NCI-H2196 treated with DMSO at 0.1 percent for 48 hours (cell line): ENCODE measurements around the gene PIGK.

ENCODE experiments used
- DNase-seq: peaks from one replicate; lab custom pipeline; 2025; ENCODE audit not compliant: unreplicated experiment; lab: John Stamatoyannopoulos, UW

Gene PIGK

DNA sequence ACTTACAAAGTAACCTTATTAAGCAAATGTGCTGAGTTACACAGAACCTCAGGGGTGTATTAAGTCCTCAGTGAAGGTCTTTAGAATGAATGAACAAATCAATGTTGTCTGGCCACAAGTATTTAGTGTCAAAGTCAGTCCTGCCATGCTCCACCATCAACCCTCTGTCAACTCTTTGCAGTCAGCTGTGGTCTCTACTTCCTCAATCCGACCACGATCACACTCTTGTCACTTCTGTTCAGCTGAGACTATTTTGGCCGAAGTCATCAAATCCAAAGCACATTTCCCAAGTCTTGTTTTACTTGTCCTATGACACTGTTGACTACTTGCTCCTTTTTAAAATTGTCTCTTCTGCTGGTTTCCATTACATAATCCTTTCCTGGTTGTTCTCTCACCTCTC is 178.4 kb downstream of the PIGK start:
- DNase-seq: no peak

DNA sequence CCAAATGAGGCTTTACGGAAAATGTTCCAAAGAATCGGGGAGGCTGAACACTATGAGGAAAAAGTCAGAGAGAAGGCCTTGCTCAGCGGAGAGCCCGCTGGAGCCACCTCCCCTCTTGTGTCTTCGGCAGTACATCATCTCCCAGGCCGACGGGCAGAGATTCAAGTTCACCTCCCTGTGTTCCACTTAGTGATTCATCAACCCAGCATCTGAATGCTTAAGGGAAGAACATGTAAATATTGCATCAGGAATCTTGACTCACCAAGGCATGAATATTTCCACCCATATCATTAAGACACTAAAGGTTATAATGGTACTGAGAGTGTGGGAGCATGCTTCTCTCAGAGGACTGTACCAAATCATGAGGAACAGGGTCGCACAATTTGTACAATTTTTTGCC is 179.5 kb downstream of the PIGK start:
- no peak for DNase-seq

DNA sequence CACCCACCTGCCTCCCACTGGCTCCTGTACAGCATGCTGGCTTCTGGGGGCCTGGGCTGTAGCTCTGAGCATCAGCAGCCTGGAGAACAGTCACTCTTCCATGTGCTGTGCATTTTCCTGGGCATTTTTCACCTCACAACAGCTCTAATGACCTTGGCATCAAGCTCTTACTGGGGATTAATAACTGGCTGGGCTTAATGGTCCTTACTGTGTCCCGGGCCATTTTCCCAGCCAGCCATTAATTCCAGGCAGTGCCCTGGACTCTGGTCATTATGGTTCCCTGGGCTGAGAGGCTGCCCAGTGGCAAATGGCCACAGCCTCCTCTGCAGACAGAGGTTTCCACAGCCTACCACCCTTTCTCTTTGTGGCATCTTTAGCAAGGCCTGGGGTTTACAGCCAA is 180.1 kb downstream of the PIGK start:
- DNase-seq: no peak
